ENCODE data around the gene ZFC3H1.
"Not testable (repeated sequence)": the region's sequence is repeated elsewhere in the genome, so short reads cannot be mapped to it uniquely, and the experiment has no call there.

The ZFC3H1 gene

DNA sequence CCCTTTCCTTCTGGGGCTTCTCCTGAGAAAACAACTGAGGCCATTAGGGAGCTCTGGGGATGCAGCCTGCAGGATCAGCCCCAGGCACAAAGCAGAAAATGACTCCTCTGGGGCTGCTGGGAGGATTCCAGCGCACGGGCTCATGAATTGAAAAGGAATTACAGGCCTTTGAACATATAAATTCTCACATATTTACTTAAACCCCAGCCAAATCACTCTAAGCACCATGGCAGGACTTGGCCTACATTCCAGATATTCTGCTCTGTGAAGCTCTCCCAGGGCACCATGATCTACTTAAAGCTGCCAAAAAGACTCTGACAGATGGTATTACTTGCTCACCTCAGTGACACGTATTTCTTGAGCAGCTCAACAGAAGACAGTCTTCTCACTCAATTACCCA lies 87.2 kb downstream of the ZFC3H1 start:
- DNase-seq (ENCODE audit: low read depth, low spot score), result no peak

DNA sequence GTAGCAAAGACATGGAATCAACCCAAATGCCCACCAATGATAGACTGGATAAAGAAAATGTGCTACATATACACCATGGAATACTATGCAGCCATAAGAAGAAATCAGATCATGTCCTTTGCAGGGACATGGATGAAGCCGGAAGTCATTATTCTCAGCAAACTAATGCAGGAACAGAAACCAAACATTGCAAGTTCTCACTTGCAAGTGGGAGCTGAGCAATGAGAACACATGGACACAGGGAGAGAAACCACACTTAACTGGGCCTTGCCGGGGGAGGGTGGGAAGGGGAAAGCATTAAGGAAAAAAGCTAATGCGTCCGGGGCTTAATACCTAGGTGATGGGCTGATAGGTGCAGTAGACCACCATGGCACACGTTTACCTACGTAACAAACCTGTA lies 93.8 kb downstream of the ZFC3H1 start:
- not testable (repeated sequence) for DNase-seq (ENCODE audit: low read depth, low spot score)

DNA sequence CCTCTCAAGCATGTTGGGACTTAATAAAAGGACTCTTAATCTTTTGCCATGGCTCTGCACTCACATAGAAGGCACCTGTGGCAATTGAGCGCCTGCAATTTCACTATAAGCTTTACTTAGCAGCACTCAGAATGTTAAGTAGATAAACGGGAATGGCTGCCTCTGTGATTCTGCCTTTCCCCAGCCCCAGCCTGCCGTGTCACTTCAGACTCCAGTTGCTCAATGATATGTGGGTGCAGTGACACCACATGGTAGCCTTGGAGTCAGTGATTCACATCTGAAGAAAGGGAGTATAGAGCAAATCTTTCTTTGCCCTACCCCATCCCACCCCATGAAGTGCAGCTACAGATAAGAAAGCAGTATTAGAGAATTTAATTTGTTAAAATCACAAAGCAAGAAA lies 96.1 kb downstream of the ZFC3H1 start:
- no peak for DNase-seq (ENCODE audit: low read depth, low spot score)

DNA sequence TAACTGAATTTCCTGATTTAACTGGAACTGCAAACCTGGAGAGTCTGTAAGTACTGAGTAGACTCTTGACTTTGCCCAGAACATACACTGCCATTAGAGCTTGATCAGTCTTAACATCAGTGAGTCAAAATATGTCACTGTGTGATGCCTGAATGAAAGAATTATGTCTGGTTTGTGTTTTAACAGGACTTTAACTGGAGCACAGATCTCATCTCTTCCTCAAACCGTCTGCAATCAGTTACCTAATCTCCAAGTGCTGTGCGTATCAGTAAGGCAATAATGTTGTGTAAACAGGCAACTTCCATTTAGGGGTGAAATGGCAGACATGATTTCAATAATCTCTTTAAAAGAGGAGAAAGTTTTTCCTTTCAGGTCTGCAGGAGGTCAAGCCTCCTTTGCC lies 97.0 kb downstream of the ZFC3H1 start:
- no peak for DNase-seq (ENCODE audit: low read depth, low spot score)

DNA sequence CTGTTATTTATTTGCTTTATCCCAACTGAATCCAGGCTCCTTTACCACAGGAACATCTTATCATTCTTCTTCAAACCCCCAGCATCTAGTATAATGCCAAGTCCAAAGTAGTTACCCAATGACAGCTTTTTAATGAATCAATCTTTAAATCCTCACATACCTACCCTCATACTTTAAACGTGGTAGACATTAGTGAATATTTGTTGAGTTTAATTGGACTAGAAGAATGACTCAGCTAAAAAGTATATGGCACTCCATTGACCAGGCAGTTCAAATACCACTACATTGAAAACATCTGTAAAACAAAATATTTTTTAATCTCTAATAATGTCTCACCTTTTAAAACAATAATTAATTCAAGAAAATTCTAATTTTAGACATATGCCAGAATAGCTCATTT lies 98.1 kb downstream of the ZFC3H1 start:
- DNase-seq (ENCODE audit: low read depth, low spot score), result no peak

DNA sequence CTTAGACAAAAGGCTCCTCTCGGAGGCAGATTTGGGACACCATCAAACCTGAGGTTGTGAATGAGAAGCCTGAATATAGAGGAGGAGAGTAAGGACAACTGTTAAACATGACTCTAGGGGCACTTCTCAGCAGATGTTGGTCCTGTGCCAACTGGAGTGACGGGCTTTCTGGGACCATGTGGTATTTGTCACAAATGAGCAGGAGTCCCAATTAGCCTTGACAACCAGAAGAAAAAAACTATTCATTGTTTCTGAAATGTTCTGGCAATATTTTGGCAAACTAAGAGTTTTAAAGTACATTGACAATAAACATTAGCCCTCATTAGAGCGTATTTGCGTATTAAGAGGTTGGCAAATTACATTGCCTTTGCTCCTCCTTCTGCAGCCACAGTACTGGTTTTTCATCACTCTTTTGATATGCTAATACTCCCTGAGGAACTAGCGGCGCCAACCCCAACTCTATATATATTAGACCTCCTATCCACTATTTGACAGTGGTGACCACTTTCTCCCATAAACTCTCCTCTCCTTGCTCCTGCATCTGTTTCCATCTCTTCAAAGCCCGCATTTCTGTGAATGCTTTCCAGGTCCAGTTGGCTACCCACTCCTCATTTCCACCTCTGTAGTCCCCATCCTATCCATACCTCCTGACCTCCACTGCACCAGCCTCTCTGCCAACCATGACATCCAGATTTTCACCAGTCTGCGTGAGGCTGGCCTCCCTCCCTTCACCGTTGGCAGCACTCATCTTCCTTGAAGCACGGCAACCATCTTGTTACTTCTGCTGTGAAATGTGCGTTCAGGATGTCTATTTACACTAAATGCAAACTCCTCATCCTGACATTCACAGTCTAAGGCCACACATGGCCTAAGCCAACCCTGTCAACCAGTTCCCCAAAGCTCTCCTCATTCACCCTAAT lies 100.7 kb downstream of the ZFC3H1 start:
- DNase-seq (ENCODE audit: low read depth, low spot score), result peak; percentile 24
